SJSA1 (cell line): Measurements from ENCODE around the gene E2F4. TPM values are rescaled to one million over a fixed set of nuclear protein-coding genes. Genes with fewer than 3 reads are reported as not detected.

Experiments
- DNase-seq, 2 experiments: peaks; one replicate each; pipeline ENCODE4 v3.0.0-alpha.2; 2015 to 2020; ENCODE audit warnings: low spot score in 2 of 2, low read depth in 1 of 2
- H3K27ac ChIP-seq: fragments of 250-450 bp; sonication (Bioruptor Pico); 2 replicates; pipeline ENCODE4 v1.5.1; 2020; ENCODE audit warnings: mild to moderate bottlenecking, moderate library complexity
- H3K27me3 ChIP-seq: fragments of 250-450 bp; sonication (Bioruptor Pico); replicated peaks from 2 replicates; pipeline ENCODE4 v1.5.1; 2020; ENCODE audit warnings: mild to moderate bottlenecking, moderate library complexity
- H3K36me3 ChIP-seq: fragments of 250-450 bp; sonication (Bioruptor Pico); 2 replicates; pipeline ENCODE4 v1.5.1; 2020; ENCODE audit warnings: mild to moderate bottlenecking
- H3K4me1 ChIP-seq: fragments of 250-450 bp; sonication (Bioruptor Pico); replicated peaks from 2 replicates; pipeline ENCODE4 v1.6.1; 2021; ENCODE audit warnings: mild to moderate bottlenecking
- H3K4me3 ChIP-seq: fragments of 250-450 bp; sonication (Bioruptor Pico); 2 replicates; pipeline ENCODE4 v1.5.1; 2020; ENCODE audit warnings: mild to moderate bottlenecking
- H3K9me3 ChIP-seq: fragments of 250-450 bp; sonication (Bioruptor Pico); replicated peaks from 2 replicates; pipeline ENCODE4 v1.5.1; 2020; ENCODE audit warnings: mild to moderate bottlenecking
- total RNA-seq: library from RNA; depleted of rRNA; stranded (reverse); fragments of >200 nt; shearing (Covaris generic); gene quantifications from 2 replicates; pipeline ENCODE4 v1.2.3, GENCODE V29; 2014

The E2F4 gene
- total RNA-seq, 1 experiment from 2014 or later, result 93.8 TPM

DNA sequence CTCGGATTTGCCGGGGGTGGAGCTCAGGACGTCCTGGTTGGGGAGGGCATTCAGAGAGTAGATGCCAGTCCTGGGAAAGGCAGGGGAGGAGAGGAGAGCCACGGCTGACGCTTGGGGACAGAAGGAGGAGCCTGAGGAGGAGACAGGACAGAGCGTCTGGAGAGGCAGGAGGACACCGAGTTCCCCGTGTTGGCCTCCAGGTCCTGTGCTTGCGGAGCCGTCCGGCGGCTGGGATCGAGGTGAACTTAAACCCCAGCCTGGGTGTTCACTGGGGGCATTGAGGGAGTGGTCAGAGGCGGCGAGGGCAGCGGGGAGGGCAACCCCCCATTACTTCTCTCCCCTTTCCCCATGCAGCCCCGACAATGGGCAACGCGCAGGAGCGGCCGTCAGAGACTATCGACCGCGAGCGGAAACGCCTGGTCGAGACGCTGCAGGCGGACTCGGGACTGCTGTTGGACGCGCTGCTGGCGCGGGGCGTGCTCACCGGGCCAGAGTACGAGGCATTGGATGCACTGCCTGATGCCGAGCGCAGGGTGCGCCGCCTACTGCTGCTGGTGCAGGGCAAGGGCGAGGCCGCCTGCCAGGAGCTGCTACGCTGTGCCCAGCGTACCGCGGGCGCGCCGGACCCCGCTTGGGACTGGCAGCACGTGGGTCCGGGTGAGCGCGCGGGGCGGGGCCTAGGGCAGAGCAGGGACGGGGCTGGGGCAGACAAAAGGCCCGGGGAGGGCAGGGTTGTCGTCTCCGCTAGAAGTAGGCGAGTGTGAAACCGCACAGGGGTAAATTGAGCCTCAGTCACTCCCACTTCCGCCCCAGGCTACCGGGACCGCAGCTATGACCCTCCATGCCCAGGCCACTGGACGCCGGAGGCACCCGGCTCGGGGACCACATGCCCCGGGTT is 17.9 kb upstream of the E2F4 start:
- H3K9me3 ChIP-seq, result no peaks in the 10 kb centered on the region
- H3K36me3 ChIP-seq, result peaks cover 15% of the 10 kb centered on the region
- H3K27me3 ChIP-seq, result no peaks in the 10 kb centered on the region
- H3K4me3 ChIP-seq, result peak overlapping the region; percentile 37
- DNase-seq, result peak; percentile 74 to 88
- H3K4me1 ChIP-seq, result peaks cover 39% of the 10 kb centered on the region
- no peak overlapping the region for H3K27ac ChIP-seq

DNA sequence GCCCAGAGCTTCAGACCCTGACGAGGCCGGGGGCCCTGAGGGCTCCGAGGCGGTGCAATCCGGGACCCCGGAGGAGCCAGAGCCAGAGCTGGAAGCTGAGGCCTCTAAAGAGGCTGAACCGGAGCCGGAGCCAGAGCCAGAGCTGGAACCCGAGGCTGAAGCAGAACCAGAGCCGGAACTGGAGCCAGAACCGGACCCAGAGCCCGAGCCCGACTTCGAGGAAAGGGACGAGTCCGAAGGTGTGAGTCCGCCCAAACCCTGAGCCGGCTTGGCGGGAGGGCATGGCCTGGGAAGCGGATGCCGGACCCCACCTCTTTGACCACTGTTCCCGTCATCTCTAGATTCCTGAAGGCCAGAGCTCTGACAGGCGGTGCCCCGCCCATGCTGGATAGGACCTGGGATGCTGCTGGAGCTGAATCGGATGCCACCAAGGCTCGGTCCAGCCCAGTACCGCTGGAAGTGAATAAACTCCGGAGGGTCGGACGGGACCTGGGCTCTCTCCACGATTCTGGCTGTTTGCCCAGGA is 17.2 kb upstream of the E2F4 start:
- Histone ChIP-seq H3K27ac (no peak overlapping the region), H3K4me1 (peaks cover 34% of the 10 kb centered on the region), H3K9me3 (no peaks in the 10 kb centered on the region), H3K27me3 (no peaks in the 10 kb centered on the region), H3K36me3 (peaks cover 18% of the 10 kb centered on the region), H3K4me3 (peak overlapping the region; percentile 37)
- DNase-seq, result no peak

DNA sequence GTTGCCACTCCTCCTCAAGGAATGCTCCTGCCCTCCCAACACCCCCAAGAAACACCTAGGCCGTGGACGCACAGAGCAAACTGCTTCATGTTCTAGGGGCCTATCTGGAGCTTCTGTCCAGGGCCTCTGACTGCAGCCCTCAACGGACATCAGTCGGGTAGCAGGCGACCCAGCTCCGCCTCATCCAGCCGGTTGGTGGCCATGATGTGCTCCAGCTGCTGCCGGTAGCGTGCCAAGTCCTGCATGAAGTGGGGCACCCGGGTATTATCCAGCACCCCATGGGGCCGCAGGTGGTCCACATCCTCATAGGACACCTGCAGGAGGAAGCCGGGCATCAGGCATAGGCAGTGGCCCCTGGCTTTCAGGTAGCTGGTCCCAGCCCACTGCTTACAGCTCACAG is 15.3 kb upstream of the E2F4 start:
- Histone ChIP-seq H3K9me3 (no peaks in the 10 kb centered on the region), H3K4me3 (no peak overlapping the region), H3K36me3 (peaks cover 18% of the 10 kb centered on the region), H3K27ac (no peak overlapping the region), H3K27me3 (no peaks in the 10 kb centered on the region), H3K4me1 (peaks cover 20% of the 10 kb centered on the region)
- DNase-seq, result no peak

DNA sequence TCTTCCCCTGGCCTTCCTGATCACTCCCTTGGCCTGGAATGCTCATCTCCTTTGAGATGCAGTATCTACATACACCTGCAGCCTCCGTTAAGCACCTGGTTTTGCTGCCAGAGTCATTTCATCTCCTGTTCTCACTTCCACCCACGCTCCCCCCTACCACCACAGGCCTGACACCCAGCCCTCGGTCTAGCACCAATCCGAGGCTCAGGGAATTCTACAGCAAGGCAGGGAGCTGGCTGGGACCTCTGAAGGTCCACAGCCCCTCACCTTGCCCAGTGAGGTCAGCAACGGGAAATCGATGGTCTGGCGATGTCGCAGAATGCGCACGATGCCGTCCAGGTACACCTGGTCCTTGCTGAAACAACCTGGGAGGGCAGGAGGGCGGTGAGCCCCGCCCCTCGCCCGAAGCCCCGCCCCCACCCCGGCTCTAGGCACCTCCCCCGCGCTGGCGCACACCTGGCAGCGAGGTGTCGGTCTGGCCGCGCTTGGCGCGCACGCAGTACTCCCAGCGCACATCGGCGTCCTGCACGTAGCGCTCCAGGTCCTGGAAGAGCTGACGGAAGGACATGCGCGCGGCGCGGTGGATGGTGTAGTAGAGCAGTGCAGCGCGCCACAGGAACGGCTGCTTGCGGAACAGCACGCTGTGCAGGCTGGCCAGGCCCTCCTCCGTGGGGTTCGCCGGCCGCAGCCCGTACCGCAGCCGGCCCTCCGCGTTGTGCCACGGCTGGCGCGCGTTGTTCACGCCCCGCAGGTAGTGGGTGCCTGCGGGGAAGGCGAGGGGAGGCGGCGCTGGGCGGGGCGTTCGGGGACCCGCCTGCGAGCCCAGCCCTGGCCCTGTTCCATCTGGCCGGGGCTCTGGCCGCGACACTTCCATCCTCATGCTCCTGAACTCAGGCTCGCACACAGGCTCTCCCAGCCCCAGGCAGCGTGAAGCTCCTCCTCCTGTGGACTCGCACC is 13.9 kb upstream of the E2F4 start:
- H3K4me3 ChIP-seq, result no peak overlapping the region
- H3K9me3 ChIP-seq, result no peaks in the 10 kb centered on the region
- H3K27ac ChIP-seq, result no peak overlapping the region
- peaks cover 26% of the 10 kb centered on the region for H3K4me1 ChIP-seq
- no peaks in the 10 kb centered on the region for H3K27me3 ChIP-seq
- DNase-seq, result no peak
- peaks cover 18% of the 10 kb centered on the region for H3K36me3 ChIP-seq

DNA sequence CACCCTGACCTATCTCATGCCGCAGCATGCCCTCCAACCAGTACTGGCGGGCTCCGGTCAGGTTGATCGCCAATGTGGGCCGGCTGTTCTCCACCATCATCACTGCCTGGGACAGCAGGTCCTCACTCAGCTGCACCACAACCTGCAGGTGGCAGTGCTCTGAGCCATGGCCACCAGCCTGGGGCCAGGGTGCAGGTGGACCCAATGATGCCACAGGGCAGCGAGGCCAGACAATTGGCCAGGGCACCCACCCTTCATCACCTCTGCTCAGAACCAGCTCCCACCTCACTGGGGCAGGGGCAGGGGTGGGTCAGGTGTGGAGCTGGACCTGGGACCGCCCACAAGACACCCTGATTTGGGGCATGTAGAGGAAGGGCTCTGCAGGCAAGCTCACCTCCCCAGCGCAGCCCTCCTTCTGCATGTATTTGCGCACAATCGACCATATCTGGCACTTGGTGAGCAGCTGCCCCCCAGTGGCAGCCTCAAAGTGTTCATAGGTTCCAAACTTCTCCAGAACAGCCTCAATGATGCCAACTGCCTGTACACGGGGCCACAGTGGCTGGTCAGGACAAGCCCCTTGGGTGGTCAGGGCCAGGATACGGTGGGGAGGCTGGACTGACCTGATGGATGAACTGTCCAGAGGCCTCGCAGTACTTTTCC is 12.4 kb upstream of the E2F4 start:
- no peak for DNase-seq
- Histone ChIP-seq H3K27ac (no peak overlapping the region), H3K4me3 (no peak overlapping the region), H3K9me3 (no peaks in the 10 kb centered on the region), H3K36me3 (peaks cover 20% of the 10 kb centered on the region), H3K4me1 (peaks cover 20% of the 10 kb centered on the region), H3K27me3 (no peaks in the 10 kb centered on the region)

DNA sequence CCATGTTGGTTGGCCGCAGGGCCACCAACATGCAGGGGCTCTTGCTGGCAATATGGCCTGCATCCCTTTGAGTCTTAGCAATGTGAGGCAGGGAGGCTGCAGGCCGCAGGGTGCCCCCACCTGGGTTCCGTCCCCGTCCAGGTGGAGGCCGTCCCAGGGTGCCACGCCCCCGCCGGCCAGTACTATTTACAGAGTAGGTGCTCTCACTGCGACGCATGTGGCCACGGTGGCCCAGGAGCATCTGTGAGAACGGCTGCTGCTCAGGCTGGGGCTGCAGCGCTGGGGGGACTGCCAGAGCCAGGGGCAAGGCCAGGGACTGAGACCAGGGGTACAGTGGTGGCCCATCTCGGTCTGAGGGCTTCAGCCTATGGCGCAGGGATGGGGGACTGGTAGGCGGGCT is 11.8 kb upstream of the E2F4 start:
- H3K9me3 ChIP-seq, result no peaks in the 10 kb centered on the region
- H3K4me3 ChIP-seq, result no peak overlapping the region
- H3K27ac ChIP-seq, result no peak overlapping the region
- H3K36me3 ChIP-seq, result peaks cover 14% of the 10 kb centered on the region
- no peak for DNase-seq
- no peaks in the 10 kb centered on the region for H3K27me3 ChIP-seq
- H3K4me1 ChIP-seq, result peaks cover 21% of the 10 kb centered on the region

DNA sequence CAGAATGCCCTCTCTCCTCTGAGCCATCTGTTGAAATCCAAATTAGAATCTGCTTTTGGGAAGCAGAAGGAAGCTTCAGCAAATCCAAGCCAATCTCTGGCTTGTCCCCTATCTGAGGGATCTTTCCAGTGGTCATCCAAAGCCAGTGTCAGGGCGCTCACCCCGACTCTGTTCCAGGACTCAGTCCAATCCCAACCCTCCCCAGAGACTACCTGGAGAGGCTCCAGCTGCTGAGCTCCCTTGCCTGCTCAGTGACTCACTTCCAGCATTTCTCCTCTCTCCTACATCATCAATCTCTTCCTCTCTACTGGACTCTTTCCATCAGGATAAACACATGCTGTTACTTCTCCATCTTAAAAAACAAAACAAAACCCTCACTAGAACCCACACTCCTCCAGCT is 10.6 kb upstream of the E2F4 start:
- H3K4me1 ChIP-seq, result peaks cover 33% of the 10 kb centered on the region
- H3K36me3 ChIP-seq, result peaks cover 10% of the 10 kb centered on the region; the same call in 1 of the 2 replicates
- H3K27ac ChIP-seq, result no peak overlapping the region
- H3K4me3 ChIP-seq, result no peak overlapping the region
- DNase-seq, result no peak
- no peaks in the 10 kb centered on the region for H3K9me3 ChIP-seq
- H3K27me3 ChIP-seq, result no peaks in the 10 kb centered on the region

DNA sequence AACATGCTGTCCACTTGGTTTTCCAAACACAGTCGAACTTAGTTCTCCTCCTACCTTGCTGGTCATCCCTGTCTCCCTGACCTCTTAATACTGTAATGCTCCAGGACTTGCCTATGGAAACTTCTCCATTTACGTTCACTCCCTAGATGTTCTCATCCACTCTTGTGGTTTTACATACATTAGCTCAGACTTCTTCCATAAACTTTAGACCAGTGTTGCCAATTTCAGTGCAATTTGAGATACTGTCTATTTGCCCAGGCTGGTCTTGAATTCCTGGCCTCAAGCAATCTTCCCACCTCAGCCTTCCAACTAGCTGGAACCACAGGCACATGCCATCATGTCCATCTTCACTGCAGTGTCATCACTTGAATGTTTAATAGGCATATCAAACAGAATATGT is 9.7 kb upstream of the E2F4 start:
- Histone ChIP-seq H3K9me3 (no peaks in the 10 kb centered on the region), H3K4me1 (peaks cover 42% of the 10 kb centered on the region), H3K27me3 (no peaks in the 10 kb centered on the region), H3K27ac (no peak overlapping the region), H3K36me3 (peaks cover 10% of the 10 kb centered on the region; the same call in 1 of the 2 replicates), H3K4me3 (no peak overlapping the region)
- no peak for DNase-seq

DNA sequence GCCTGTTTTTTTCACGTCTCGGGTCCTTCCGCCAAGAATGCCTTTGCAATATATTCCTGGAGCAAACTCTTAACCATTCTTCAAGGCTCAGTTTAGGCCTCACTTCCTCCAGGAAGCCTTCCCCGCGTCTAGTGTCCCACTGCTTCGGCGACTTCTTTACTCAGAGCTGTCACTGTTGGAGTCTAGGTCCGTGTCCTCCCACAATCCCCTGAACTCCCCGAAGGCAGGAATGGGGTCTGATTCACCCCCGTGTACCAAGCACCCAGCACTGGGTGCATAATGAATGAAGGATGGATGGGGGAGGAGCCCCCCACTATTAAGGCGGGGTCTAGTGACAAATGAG is 8.7 kb upstream of the E2F4 start:
- H3K36me3 ChIP-seq, result peaks cover 6% of the 10 kb centered on the region; the same call in 1 of the 2 replicates
- H3K27me3 ChIP-seq, result no peaks in the 10 kb centered on the region
- no peaks in the 10 kb centered on the region for H3K9me3 ChIP-seq
- no peak for DNase-seq
- H3K27ac ChIP-seq, result peak overlapping the region; percentile 99
- H3K4me1 ChIP-seq, result peaks cover 42% of the 10 kb centered on the region
- H3K4me3 ChIP-seq, result peak overlapping the region; percentile 96

DNA sequence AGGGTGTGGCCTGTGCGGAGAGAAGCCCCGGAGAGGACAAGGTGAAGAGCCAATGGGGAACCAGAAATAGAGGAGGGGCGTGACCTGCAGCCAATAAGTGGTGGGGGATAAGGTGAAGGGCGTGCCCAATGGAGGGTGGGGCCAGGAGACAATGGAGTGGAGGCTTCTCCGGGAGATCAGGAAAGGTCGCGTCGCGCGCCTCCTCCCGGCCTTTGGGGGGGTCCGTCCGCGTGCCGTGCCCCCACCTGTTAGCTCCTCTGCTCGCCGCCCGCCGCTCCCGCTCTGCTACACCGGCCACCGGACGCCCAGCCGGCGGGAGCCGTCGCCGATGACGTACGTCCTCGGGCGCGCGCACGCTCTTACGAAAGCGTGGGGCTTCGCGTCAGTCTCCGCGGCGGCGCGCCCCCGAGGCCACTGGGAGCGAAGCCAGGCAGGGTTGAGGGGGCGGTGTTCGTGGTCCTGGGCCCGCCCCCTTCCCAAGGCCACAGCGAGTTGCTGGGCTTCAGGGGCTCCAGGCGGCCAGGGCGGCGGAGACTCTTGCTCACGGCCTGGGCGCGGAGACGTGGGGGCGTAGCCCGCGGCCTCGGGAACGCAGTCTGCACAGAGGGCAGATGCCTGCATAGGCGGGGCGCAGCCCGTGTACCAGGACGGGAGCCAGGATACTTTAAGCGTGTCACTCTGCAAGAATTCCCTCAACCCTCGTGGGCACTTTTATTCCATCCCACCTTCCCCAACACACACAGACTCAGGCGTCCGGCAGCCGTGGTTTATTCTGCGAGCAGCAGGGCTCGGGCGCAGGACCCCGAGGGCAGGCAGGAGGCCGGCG is 8.1 kb upstream of the E2F4 start, which contains the start of gene MATCAP1:
Gene MATCAP1 (minus strand): TSS at position 337 of the 826 bp plus-strand sequence. CDS start 3,353 bp downstream, outside the sequence.
- peaks cover 6% of the 10 kb centered on the region; the same call in 1 of the 2 replicates for H3K36me3 ChIP-seq
- H3K9me3 ChIP-seq, result no peaks in the 10 kb centered on the region
- peak within 1 kb of the TSS; percentile 99 for H3K27ac ChIP-seq
- H3K27me3 ChIP-seq, result no peaks in the 10 kb centered on the region
- peaks cover 42% of the 10 kb centered on the region for H3K4me1 ChIP-seq
- peak; percentile 98 to 100 for DNase-seq
- H3K4me3 ChIP-seq, result peak within 1 kb of the TSS; percentile 96

DNA sequence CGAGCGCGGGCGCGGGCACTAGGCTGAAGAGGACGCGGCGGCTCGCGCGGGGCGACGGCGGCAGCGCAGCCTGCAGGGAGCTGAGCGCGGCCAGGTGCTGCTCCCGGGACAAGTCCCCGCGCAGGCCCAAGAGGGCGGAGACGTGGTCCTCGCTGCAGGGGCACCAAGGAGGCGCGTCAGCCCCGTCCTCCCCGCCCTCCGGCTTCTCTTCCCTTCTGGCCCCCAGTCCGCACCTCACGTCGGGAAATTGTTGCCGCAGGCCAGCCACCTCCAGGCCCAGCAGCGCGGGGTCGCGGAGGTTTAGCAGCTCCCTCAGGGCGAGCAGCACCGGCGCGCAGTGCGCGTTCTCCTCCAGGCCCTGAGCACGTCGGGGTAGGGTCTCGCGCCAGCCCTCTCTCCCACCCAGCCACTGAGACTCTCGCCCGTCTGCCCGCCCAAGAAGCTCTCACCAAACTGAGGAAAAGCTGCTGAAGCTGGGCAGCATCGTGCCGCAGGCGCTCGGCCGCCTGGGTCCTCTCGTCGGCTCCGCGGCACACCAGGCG is 7.4 kb upstream of the E2F4 start:
- peaks cover 4% of the 10 kb centered on the region; the same call in 1 of the 2 replicates for H3K36me3 ChIP-seq
- no peaks in the 10 kb centered on the region for H3K27me3 ChIP-seq
- H3K27ac ChIP-seq, result no peak overlapping the region
- no peaks in the 10 kb centered on the region for H3K9me3 ChIP-seq
- no peak for DNase-seq
- peaks cover 42% of the 10 kb centered on the region for H3K4me1 ChIP-seq
- H3K4me3 ChIP-seq, result peak overlapping the region; percentile 96

DNA sequence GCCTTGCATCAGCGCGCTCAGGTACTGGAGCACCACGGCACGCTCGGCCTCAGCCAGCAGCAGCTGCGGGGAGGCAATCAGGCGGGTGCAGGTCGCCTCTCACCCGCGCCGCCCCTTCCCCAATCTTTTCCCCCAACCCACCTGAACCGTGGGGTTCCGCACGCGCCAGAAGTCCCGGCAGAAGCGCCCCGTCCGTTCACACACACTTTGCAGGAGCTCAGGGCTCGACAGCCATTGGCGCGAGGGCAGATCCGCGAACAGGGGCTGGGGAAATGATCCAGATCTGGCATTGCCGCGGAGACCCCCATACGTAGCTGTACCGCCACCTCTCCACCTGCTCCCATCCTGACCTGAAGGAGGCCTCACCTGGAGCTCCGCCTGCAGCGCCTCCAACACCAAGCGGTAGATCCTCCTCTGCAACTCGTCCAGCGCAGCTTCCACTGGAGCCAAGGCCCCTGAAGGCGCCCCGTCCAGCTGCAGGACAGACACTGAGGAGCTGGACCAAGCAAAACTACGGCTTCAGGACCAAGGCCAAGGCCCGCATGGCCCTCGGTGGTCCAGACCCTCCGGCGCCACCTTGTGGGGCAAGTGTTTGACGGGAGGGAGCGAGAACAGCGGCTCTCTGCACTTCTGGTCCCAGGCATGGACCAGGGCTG is 6.8 kb upstream of the E2F4 start:
- Histone ChIP-seq H3K9me3 (no peaks in the 10 kb centered on the region), H3K4me3 (no peak overlapping the region)
- peak; percentile 81 to 95 for DNase-seq

More for the DNA sequence above, 6.8 kb upstream of the E2F4 start:
- no peaks in the 10 kb centered on the region for H3K27me3 ChIP-seq
- peaks cover 42% of the 10 kb centered on the region for H3K4me1 ChIP-seq
- H3K36me3 ChIP-seq, result peaks cover 3% of the 10 kb centered on the region; the same call in 1 of the 2 replicates
- no peak overlapping the region for H3K27ac ChIP-seq
